ENCODE measurements around the gene TBC1D10B.

DNA sequence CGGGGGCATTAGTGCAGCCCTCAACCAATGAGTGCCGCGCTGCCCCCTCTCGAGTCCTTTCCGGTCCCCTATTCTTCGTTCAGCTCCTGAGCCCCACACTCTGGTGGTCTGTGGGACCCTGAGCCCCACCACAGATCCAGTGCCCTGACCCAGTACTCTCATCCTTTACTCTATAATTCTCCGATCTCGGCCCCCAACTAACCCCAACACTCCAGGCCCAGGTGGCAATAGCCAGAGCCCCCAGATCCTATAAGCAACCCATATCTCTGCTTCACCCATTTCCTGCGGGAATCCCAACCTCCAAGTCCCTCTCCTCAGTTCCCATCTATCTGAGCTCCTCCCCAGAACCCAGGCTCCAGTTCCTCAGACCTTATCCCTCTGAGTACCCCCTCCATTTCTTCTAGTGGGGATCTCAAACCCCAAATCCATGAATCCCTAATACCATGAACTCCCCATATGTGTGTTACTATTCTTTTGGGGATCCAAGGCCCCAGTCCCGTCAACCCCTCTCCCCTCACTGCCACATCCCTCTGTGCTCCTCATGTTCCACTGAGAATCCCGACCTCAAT, 1.0 kb upstream of the TBC1D10B start:
- no peak for TF ChIP-seq POLR2A (IDR thresholded peaks at IDR 0.05)
- no peak for TF ChIP-seq CTCF (IDR thresholded peaks at IDR 0.05)
